HL-60 (cell line): ENCODE results near the gene WDR37.

Experiments
- GABPA ChIP-seq: IDR thresholded peaks from 2 replicates; pipeline ENCODE4 v1.6.1; 2012; ENCODE audit warnings: low read depth
- POLR2AphosphoS5 ChIP-seq: IDR thresholded peaks from 2 replicates; pipeline ENCODE4 v1.6.1; 2012; ENCODE audit warnings: low read depth
- TF ChIP-seq, protein P1 (sequence below): IDR thresholded peaks from one replicate; pipeline ENCODE4 v1.5.1; 2011; ENCODE audit warnings: low read length, control low read depth, inconsistent platforms; ENCODE audit not compliant: insufficient read depth

DNA sequence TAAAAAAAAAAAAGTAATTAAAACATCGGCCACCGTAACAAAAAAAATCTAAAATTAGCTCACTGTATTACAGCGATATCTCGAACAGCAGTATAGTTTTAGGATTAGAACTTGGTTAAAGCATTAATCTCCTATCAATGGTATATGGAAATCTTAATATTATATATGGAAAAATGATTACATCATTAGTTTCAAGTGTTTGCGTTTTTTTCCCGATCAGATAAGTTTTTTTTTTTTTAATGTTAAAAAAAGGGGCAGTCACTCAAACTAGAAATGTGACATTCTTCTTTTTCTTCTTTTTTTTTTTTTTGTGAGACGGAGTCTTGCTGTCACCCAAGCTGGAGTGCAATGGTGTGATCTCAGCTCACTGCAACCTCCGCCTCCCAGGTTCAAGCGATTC, 14.7 kb upstream of the WDR37 start:
- TF ChIP-seq, protein P1, sequence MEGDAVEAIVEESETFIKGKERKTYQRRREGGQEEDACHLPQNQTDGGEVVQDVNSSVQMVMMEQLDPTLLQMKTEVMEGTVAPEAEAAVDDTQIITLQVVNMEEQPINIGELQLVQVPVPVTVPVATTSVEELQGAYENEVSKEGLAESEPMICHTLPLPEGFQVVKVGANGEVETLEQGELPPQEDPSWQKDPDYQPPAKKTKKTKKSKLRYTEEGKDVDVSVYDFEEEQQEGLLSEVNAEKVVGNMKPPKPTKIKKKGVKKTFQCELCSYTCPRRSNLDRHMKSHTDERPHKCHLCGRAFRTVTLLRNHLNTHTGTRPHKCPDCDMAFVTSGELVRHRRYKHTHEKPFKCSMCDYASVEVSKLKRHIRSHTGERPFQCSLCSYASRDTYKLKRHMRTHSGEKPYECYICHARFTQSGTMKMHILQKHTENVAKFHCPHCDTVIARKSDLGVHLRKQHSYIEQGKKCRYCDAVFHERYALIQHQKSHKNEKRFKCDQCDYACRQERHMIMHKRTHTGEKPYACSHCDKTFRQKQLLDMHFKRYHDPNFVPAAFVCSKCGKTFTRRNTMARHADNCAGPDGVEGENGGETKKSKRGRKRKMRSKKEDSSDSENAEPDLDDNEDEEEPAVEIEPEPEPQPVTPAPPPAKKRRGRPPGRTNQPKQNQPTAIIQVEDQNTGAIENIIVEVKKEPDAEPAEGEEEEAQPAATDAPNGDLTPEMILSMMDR, result no peak
- TF ChIP-seq GABPA (no peak), POLR2AphosphoS5 (no peak)
